Lower leg skin (tissue), 3 donors: ENCODE data around the gene TAS1R1.

Experiments used
- POLR2A ChIP-seq, 2 donors: fragments of 450-650 bp; IDR thresholded peaks; one replicate each; pipeline ENCODE4 v1.6.1; 2016 to 2017; ENCODE audit warnings: antibody characterized with exemption in 2 of 2, mild to moderate bottlenecking in 1 of 2, moderate library complexity in 1 of 2
- TF ChIP-seq, protein P1 (sequence below), 3 donors: fragments of 450-650 bp; IDR thresholded peaks; one replicate each; pipeline ENCODE4 v1.5.1; 2016; ENCODE audit warnings: antibody characterized with exemption in 3 of 3, mild to moderate bottlenecking in 3 of 3, moderate library complexity in 2 of 3

DNA sequence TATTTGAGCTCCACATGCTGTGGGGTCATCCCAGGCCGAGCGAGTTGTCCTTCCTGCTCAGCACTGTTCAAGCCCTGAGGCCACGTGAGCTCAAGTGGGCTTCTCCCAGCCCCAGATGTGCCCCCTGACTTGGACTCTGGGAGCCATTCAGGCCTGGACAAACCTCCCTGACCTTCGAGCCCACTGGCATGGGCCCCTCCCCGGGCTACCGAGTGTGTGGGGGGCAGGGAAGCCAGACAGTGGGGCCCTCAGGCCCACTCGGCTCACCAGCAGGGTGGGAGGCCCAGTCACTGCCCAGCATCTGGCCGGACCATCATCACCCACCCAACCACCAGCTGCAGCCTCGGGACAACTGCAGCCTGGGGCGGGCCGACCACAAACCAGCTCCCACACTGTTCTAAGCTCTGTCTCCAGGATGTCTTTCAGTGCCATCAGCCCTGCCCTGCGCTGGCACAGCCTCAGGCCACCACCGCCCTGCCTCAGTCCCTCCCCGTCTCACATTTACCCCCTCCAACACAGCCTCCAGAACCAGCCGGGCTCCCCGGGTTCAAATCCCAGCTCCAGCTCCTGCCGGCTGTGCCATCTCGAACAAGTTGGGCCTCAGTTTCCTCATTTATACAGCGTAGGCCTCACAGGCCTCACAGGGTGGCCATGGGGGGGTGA lies 42.7 kb upstream of the TAS1R1 start:
- no peak for TF ChIP-seq POLR2A (IDR thresholded peaks at IDR 0.05)
- TF ChIP-seq, protein P1, sequence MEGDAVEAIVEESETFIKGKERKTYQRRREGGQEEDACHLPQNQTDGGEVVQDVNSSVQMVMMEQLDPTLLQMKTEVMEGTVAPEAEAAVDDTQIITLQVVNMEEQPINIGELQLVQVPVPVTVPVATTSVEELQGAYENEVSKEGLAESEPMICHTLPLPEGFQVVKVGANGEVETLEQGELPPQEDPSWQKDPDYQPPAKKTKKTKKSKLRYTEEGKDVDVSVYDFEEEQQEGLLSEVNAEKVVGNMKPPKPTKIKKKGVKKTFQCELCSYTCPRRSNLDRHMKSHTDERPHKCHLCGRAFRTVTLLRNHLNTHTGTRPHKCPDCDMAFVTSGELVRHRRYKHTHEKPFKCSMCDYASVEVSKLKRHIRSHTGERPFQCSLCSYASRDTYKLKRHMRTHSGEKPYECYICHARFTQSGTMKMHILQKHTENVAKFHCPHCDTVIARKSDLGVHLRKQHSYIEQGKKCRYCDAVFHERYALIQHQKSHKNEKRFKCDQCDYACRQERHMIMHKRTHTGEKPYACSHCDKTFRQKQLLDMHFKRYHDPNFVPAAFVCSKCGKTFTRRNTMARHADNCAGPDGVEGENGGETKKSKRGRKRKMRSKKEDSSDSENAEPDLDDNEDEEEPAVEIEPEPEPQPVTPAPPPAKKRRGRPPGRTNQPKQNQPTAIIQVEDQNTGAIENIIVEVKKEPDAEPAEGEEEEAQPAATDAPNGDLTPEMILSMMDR (IDR thresholded peaks at IDR 0.05) = no peak
